Stimulated activated CD8-positive, alpha-beta memory T cell treated with anti-CD3 and anti-CD28 coated beads, Interleukin-12 subunit alpha, Interleukin-12 subunit beta, amount 100 ng/mL, for 1 hour (primary cell): ENCODE data around the gene CD36.

ENCODE experiments used
- DNase-seq: peaks from one replicate; pipeline ENCODE4 v3.0.0-alpha.2; 2020; ENCODE audit warnings: low read depth

The CD36 gene

DNA sequence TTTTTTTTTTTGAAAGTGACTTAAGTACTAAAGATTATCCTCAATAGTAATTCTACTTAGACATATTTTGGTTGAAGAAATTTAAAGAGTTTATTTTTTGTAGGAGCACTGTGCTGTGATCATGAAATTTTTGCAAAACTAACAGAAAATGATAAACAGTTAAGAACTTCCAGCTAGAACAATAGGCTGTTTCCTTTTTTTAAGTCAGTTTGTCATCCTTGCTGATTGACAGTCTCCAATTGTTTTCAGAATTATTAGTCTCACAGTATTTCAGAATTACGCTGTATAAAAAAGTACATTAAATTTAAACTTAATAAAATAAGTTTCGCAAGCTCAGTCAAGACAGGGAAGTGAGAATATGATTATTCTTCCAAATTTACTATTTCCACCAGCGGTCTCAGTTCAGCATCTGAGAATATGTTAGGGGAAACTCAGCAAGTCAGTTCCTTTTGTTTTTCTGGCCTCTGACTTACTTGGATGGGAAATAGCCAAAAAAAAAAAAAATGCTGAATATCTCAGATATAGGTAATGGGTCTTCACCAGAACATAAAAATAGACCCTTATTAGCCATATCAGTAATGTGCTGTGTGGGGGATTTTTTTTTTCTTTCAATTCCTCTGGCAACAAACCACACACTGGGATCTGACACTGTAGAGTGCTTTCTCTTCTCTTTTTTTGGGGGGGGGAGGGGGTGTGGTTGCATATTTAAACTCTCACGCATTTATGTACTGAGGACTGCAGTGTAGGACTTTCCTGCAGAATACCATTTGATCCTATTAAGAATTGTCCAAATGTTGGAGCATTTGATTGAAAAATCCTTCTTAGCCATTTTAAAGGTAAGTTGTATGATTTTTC, at the start of gene CD36:
TSS of gene CD36 (plus strand) at position 732 of the 855 bp plus-strand sequence. CDS start 8,099 bp downstream, outside the sequence.
- no peak for DNase-seq

DNA sequence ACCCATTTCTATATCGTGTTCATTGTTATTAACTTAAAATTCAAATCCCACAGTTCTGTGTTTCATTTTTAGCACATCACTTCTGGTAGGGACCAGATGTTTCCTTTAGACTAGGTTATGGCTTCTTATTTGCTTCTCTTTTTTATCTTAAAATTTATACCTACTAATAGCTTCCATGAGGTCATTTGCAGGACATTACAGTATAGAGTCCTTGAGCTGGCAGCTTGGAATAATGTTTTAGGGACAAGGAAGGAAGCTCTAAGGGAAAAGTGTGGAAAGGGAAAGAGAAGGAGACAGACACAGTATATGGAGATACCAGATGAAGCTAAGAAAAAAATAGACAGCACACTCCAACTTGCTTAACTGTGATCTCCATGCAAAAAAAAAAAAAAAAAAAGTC, 48.8 kb upstream of the CD36 start:
- no peak for DNase-seq

DNA sequence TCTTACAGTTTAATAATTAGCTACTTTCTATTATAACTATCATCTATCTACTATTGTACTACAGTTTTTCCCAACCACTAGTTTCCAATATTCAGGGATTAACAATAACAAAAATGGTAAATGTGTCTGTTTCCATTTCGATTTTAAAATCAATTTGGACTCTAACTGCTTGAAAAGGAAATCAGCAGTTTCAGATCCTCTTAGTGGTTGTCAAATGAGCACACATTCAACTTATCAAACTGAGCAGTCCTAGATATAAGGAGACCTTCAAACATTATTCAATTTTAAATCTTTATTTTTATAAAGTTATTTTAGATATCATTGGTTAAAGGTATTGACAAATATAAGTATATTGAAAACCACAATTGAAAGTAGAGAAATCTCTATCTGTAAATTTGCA, 46.8 kb upstream of the CD36 start:
- no peak for DNase-seq

DNA sequence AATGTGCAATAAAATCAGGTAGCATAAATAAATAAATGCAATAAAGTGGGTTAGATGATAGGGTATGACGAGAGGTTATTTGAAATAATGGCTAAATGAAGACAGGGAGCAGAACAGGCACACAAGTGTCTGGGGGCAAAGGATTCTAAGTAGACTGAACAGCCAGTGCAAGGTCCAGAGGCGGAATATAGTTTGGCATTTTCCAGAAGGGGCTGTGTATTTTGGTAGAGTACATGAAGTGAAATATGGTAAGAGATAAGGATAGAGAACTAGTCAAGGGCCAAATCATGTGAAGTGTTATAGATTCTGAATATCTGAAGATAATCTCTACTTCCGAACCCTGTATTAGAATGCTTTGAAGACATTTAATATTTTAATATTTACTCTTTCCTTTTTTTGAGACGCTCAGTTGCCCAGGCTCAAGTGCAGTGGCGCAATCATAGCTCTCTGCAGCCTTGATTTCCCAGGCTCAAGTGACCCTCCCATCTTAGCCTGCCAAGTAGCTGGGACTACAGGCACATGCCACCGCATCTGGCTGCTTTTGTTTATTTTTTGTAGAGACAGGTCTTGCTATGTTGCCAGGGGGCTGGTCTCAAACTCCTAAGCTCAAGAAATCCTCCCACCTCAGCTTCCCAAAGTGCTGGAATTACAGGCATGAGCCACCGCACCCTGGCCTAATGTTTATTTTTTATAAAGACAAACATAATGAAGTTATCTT, 44.4 kb upstream of the CD36 start:
- DNase-seq, result no peak

DNA sequence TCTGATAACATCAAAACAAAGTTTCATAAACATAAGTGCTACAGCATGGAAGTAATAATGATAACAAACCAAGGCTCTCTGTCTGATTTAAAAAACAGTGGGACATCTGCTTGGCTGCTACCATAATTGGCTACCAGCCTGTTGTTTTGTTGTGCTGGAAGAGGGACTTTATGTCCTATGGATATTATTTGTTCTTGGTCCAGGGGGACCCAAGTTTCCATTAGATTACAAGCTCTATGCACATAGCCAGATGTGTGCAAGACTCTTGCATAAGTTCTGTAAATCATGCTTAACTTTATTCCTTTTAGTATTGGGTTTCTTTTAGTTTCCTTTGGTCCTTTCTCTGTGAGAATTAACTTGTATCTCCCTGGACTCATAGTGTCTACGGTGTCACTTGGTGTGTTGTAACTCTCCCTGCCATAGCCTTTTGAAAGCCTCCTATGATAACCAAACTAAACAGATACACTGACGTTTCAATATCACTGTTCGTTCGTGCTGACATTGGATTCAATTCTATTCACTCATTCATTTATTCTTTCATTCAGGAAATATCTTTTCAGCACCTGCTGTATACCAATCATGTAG, 41.4 kb upstream of the CD36 start:
- DNase-seq, result no peak

DNA sequence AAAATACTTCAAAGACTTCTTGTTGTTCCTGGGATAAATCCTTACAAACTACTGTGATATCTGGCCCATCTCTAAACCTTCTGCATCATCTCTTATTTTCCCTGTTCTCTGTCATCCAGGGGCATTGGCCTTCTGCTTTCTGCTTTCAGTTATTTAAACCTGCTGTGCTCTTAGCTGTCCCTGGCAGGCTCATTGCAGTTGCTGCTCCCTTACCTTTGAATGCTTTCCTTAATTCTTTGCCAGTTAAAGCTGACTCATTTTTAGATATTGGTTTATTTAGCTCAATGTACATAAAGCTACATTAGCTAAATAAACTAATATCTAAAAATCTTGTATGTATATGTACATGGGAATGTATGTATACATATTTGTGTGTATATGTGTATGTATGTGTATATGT, 40.6 kb upstream of the CD36 start:
- DNase-seq, result no peak

DNA sequence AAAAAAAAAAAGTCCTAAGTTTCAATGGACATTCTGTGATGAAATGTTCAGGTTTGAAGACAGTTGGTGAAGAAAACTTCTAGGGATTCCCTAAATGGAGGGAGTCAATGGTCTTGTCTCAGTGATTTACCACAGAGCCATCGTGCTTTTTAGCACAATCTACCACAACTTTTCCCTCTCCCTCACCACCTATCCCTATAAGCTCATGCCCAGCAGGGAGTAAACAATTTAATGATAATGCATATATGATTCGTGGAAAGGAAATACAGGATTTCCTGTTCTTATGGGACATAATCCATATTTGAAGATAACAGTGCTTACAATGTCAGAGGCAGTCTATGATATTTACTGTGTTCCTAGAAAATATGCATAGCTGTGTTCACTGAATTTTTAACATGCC, 38.4 kb upstream of the CD36 start:
- DNase-seq, result no peak

DNA sequence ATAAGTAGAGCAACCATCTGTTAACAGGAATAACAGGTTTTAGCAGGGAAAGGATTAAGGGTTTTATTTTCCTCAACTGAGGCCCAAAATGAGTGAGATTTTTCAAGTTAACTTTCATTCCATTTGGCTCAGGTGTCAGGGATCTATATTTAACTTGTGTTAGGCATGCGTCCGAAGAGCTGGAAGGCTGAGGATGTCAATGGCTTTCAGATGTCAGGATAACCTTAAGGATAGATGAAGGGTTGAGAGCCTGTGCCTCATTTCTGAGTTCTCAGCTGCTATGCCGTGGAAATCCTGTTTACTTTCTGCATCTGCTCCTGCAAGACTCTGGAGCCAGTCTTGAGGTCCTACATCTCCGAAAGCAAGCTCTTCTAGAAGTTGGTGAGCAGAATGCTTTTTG, 36.4 kb upstream of the CD36 start:
- no peak for DNase-seq

DNA sequence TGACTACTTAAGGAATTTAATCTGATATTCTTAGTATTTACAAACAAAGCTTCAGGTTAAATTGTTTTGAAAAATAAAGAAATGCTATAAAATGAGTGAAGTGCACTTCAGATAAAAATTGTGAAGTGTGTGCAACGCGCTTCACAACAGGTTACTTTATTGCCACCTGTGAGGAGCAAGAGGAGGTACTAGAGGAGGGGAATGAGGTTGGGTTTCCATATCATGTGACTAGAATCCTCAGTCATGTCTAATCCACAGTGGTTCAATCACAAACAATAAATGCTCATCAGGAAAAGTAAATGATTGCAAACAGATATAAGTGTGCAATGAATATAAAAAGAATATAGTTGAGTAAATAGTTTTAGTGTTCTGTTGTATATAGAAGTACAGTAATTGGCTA, 34.5 kb upstream of the CD36 start:
- no peak for DNase-seq

DNA sequence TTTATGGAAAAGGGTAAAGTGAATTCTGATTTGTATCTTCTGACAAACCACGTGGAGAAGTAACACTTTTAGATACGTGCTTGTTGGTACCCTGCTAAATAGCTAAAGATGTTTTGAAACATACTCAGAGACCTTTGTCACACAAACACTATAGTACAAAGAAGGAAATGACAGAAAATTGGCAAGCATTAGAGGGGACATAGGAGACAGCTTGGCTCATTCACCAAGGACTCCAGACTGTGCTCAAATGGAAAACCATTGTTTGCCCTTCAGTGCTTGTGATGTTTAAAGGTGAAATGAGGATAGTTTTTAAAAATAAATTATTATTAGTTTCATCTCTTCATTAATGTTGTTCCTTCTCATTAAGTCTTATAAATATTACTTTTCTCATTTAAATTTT, 34.0 kb upstream of the CD36 start:
- DNase-seq, result no peak

DNA sequence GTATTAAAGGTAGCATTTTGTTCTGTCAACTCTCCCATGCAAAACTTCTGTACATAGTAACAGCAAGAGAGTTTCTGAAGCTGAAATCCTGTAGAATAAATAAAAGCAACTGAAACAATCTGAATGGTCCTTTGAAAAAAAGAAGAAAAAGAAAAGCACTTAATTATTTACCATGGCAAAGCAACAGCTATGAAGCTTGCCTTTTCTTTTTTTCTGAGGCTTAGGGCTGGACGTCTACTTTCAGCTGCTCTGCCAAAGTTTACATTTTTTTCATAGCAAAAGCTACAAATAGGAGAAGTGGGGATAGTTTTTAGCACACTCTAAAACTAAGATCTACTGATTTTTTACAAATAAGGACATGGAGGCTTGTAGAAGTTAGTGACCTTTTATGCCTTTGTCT, 31.3 kb upstream of the CD36 start:
- no peak for DNase-seq

DNA sequence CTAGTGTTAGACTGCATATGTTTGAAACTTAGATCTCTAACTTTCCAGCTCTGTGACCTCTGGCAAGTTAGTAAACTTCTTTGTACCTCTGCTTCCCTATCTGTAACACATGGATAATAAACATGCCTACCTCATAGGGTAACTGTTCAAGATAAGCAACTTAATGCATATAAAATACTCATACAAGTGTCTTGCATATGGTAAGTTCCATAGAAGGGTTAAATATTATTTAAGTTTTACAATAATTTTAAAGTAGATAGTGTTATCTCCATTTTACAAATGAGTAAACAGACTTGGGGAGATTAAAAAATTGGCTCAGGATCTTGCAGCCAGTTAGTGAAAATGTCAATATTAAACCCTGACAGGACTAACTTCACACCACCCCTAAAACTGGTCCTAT, 30.1 kb upstream of the CD36 start:
- DNase-seq, result no peak

DNA sequence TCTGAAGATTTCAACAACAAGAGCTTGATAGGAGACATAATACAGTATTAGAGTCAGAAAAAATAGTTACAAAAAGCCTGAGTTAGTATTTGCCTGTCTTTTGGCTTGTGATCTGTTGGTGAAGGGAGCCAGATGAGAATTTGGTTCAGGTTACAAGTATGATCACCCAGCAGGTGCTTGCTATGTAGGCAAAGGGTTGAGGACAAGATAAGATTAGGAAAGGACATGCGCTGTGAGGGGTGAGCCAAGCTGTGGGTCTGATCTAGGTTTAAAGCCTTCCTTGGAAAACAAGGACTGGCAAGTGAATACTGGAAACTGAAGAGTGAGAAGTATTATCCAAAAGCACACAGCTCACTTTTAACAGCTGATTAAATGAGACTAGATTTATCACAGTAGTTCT, 28.7 kb upstream of the CD36 start:
- DNase-seq, result no peak

DNA sequence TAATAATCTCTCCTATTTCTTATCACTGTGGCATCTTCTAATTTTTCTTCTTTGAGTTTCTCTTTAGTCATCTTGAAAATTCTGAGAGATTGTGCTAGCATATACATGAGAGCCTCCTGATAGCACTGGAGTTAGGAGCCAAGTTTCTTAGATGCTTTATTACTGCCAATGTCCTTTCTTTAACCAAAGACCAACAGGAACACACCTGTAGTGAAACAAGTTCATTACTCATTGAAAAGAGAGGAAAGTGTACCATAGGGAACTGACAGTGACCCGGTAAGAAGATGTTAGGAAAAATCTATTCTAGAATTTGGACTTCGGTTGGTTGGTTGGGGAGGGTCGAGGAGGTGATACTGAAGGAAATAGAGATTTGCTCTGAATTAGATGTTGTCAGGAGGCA, 27.1 kb upstream of the CD36 start:
- no peak for DNase-seq

DNA sequence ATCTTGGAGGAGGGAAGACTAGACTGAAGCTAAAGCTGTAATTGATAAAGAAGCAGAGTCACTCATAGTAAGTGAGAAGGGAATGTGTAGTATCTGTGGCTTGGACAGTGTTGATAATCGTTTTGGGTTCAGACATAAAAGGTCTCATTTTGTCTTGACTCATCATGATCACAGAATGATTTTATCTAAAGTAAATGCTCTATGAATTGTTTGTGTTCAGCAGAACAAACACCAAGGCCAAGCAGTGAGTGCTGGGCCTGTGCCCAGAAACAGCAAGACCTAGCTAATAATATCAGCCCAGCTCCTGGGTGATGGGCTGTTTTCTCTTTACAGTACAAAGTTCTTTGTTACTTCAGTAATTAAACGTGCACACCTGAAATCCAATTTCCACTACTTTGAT, 26.7 kb upstream of the CD36 start:
- DNase-seq, result no peak

DNA sequence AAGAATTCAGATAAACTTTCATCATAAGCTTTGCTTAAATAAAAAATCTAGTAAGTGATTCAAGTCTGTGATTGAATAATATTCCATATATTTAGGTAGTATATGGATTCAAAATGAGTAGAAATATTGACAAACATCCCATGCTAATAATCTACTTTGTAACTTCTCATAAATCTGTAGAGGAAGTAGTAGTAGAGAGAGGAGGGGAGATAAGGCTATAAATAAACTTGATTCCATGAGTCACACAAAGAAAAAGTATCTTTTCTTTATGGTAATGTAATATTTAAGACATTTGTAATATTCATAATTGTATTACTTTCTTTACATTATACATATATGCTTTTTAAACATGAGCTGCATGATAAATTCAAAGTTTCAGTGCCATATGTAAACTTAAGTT, 25.6 kb upstream of the CD36 start:
- no peak for DNase-seq

DNA sequence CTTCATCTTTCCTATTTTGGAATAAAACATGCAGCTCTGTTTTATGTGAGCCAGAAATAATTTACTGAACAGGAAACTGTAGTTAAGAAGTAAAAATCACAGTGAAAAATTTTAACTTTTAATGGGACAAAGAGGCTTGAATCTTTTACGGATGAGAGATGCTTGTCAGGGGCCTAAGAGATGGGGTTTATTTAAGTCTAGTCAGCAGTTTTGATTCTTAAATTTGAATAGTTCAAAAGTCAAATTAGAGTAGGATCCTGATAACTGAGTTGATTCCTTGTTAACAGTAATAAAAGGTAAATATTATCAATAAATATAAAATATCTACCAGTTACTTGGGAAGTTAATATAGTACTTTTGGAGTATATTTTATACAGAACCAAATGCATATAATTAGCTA, 24.9 kb upstream of the CD36 start:
- no peak for DNase-seq

DNA sequence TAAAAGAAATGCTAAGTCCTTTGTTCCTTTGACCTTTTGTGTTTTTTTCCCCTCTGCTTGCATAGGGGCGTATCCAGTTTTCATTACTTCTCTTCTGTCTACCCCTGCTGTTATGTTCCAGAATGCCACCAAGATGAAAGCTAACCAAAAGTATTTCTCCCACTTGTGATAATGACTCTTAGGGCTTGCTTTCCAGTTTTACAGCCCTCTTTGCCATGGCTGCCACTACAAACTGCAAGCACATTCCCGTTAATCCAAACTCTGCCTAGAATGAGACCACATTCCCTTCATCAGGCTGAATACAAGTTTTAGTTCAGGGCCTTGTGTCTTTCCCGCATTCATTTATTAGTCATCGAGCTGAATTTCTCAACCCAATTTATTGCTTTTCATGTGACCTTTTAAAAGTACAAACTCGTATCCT, 23.6 kb upstream of the CD36 start:
- DNase-seq, result no peak

DNA sequence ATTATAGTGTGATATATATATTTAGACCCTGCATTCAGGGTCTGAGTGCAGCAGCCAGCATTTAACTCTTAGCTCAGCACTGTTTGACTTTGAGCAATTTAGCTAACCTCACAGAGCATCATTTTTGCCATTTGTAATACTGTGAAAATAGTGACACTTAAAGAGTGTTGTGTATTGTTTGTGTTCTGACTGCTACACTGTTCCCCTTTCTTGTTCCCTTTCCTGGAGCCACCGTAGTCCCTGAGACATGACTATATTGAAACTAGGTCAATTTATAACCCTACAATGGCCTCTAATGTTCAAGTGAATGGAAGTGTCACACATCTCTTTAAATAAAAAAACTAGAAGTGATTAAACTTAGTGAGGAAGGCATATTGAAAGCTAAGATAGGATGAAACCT, 20.3 kb upstream of the CD36 start:
- no peak for DNase-seq

DNA sequence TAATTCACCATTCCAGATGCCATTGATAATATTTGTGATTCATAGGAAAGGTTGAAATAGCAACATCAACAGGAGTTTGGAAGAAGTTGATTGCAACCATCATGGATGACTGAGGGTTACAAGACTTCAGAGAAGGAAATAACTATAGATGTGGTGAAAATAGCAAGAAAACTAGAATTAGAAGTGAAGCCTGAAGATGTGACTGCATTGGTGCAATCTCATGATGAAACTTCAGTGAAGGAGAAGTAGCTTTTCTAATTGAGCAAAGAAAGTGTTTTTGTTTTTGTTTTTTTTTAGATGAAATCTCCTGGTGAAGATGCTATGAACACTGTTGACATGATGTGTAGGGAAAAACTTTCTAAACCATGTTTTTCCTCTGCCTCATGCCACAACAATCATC, 18.7 kb upstream of the CD36 start:
- DNase-seq, result no peak

DNA sequence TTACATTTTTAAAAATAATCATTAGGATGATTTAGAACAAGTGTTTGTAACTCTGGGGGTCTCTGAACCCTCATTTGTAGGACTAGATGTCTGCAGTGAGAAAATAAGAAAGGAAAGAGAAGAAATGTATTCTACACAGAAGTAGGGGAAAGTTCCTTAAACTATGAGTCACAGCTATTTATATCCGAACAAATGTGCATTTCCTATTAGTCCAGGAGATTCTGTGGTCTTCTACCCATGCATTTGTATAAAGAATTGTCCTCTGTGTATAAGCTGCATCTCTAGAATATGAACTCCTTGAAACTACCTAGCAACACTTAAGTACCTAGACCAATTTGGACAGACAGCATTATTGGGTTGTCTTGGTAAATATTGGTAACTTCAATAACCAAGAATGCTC, 15.9 kb upstream of the CD36 start:
- no peak for DNase-seq

DNA sequence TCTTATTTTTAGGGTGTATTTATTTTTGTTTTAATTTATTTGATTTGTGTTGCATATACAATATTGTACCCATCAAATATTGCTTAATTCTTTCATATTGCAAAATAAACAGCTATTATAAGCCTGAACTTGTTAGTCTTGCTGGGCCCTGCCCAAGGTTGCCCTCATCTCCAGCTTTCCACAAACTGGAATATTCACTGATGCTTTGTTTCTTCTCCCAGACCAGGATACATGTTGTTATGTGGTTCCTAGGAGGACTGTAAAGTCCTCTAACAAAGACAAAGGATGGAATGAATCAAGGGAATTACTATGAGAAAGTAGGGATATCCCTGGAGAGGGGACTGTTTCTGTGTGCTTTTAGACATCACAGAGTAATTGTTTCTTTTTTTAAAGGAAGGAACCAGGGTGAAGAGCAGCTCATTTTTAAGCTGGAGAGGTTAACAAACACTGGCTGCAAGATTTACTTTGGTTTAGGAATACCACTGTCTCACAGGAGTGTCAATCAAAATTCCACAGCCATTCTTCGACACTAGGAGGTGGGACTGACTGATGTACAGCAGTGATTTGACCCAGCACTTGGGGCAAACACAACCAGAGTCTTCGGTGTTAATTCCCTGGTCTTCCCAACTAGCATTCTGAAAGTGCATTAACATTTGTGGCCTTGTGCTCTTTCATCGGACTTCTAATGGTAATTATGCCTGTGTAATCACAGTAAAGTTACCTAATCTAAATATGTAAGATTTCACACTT, 14.8 kb upstream of the CD36 start:
- no peak for DNase-seq

DNA sequence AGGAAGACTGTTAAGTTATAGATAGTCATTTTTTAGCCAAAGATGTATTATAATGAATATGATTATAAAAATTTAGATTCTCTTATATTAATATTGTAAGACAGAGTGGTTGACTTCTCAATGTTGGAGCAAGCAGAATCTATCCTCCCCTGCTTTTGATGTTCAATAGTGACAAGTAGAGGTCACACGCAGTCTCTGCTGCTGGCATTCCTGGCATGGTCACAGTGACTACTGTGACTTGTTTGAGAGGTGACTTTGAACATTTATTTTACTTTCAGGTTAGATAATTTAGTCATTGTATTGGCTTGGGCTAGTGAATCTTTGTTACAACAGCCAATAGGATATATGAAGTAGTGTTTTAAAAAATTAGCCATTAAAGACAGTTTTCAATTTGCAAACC, 13.7 kb upstream of the CD36 start:
- no peak for DNase-seq
